Osteoblast (primary cell): Measurements from ENCODE around the gene ALPG. TPM values are rescaled to one million over a fixed set of nuclear protein-coding genes. Genes with fewer than 3 reads are reported as not detected.

Source experiments
- DNase-seq: peaks from one replicate; pipeline ENCODE4 v3.0.0; 2011; ENCODE audit warnings: low spot score, mixed read lengths; ENCODE audit not compliant: insufficient read length; ENCODE audit errors: missing footprints
- H2AFZ ChIP-seq: 2 replicates; pipeline ENCODE4 v1.6.0; 2011; ENCODE audit warnings: mild to moderate bottlenecking, low read length
- H3K27ac ChIP-seq: 2 replicates; pipeline ENCODE4 v1.5.1; 2011; ENCODE audit warnings: mild to moderate bottlenecking, low read depth, low read length, moderate library complexity
- H3K27me3 ChIP-seq: 2 replicates; pipeline ENCODE4 v1.6.0; 2012; ENCODE audit warnings: mild to moderate bottlenecking, control low read depth, inconsistent platforms, low read length, moderate library complexity; ENCODE audit not compliant: insufficient read depth
- H3K36me3 ChIP-seq: 2 replicates; pipeline ENCODE4 v1.5.1; 2011; ENCODE audit warnings: mild to moderate bottlenecking, low read length, control low read depth, moderate library complexity; ENCODE audit not compliant: insufficient read depth
- H3K4me1 ChIP-seq: 2 replicates; pipeline ENCODE4 v1.5.1; 2011; ENCODE audit warnings: mild to moderate bottlenecking, low read length, control low read depth, moderate library complexity; ENCODE audit not compliant: insufficient read depth
- H3K4me2 ChIP-seq: 2 replicates; pipeline ENCODE4 v1.6.0; 2011; ENCODE audit warnings: mild to moderate bottlenecking, low read length; ENCODE audit not compliant: insufficient read depth
- H3K4me3 ChIP-seq: fragments of 200-600 bp; sonication (generic); 3 replicates; pipeline ENCODE4 v1.5.1; 2012; ENCODE audit warnings: mild to moderate bottlenecking, low read length, inconsistent platforms; ENCODE audit not compliant: insufficient read depth
- H3K79me2 ChIP-seq: 2 replicates; pipeline ENCODE4 v1.6.0; 2012; ENCODE audit warnings: mild to moderate bottlenecking, low read length, control low read depth, inconsistent platforms; ENCODE audit not compliant: insufficient read depth
- H3K9me3 ChIP-seq: 2 replicates; pipeline ENCODE4 v1.5.1; 2011; ENCODE audit warnings: low read depth, low read length, control low read depth
- H4K20me1 ChIP-seq: 2 replicates; pipeline ENCODE4 v1.6.0; 2012; ENCODE audit warnings: mild to moderate bottlenecking, low read length, control low read depth; ENCODE audit not compliant: insufficient read depth
- small RNA-seq: library from RNA; depleted of rRNA; stranded (forward); fragments of <200 nt; gene quantifications from one replicate; pipeline ENCODE3, GENCODE V24; 2012
- total RNA-seq: library from RNA; depleted of rRNA; stranded (reverse); fragments of >200 nt; gene quantifications from 2 replicates; pipeline ENCODE4 v1.2.3, GENCODE V29; 2012
- TF ChIP-seq, protein P1 (sequence below): IDR thresholded peaks from 2 replicates; pipeline ENCODE4 v1.5.1; 2011; ENCODE audit warnings: mild to moderate bottlenecking, low read depth, low read length, moderate library complexity; ENCODE audit errors: extremely low read depth

ALPG gene
- total RNA-seq, 1 donor: not detected

DNA sequence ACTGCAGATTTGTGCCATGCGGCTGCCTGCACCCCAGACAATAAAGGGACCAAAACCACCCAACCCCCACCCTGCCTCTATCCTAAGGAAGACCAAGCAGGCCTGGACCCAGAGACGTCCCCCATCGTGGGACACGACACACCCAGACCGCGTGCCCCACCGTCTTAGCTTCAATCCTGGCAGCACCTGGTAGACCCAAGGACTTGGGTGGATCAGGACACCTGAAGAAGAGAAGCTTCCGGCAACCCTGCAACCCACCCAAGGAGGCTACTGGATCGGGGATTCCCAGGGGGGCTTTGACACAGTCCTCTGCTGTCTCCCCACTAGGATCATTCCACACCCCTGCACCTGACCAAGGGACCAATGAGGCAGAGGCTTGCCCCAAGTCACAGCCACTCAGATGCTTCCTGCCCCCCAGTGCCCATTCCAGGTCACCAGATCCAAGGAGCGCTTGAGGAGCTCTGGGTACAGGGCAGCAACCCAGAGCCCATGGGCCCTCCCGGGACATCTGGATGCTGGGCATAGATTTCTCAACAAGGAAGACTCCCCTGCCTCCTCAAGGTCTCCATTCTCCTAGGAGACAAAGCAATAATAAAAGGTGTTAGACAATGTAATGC, 52.9 kb downstream of the ALPG start:
- H3K4me1 ChIP-seq: no peaks in the 10 kb centered on the region
- H3K36me3 ChIP-seq: no peaks in the 10 kb centered on the region
- H3K9me3 ChIP-seq: no peaks in the 10 kb centered on the region
- TF ChIP-seq, protein P1, sequence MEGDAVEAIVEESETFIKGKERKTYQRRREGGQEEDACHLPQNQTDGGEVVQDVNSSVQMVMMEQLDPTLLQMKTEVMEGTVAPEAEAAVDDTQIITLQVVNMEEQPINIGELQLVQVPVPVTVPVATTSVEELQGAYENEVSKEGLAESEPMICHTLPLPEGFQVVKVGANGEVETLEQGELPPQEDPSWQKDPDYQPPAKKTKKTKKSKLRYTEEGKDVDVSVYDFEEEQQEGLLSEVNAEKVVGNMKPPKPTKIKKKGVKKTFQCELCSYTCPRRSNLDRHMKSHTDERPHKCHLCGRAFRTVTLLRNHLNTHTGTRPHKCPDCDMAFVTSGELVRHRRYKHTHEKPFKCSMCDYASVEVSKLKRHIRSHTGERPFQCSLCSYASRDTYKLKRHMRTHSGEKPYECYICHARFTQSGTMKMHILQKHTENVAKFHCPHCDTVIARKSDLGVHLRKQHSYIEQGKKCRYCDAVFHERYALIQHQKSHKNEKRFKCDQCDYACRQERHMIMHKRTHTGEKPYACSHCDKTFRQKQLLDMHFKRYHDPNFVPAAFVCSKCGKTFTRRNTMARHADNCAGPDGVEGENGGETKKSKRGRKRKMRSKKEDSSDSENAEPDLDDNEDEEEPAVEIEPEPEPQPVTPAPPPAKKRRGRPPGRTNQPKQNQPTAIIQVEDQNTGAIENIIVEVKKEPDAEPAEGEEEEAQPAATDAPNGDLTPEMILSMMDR: no peak
- H4K20me1 ChIP-seq: no peaks in the 10 kb centered on the region
- H3K4me2 ChIP-seq: no peak overlapping the region
- H2AFZ ChIP-seq: no peak overlapping the region
- H3K27ac ChIP-seq: no peak overlapping the region
- peak; percentile 65 for DNase-seq
- peaks cover 27% of the 10 kb centered on the region for H3K27me3 ChIP-seq
- no peaks in the 10 kb centered on the region for H3K79me2 ChIP-seq
- no peak overlapping the region for H3K4me3 ChIP-seq

DNA sequence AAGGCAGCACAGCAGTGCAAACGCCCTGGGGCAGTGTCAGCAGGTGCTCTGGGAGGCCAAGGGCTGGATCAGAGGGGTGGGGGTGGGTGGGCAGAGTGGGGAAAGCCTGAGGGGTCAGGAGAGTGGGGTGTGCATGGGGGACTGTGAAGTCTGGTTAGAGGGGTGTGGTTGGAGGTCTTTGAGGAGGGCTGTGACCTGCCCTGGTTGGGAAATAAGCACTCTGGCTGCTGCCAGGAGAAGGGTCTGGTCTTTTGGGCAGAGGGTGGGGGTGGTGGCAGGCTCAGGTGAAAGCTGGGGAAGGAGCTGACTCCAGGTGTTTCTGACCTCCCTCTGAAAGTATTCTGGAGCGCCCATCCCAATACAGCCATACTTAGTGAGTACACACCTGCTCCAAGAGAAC, 53.5 kb downstream of the ALPG start:
- no peaks in the 10 kb centered on the region for H3K4me1 ChIP-seq
- H3K4me2 ChIP-seq: no peak overlapping the region
- H4K20me1 ChIP-seq: no peaks in the 10 kb centered on the region
- no peaks in the 10 kb centered on the region for H3K79me2 ChIP-seq
- H2AFZ ChIP-seq: no peak overlapping the region
- H3K27ac ChIP-seq: no peak overlapping the region
- TF ChIP-seq, protein P1: no peak
- no peak overlapping the region for H3K4me3 ChIP-seq
- H3K36me3 ChIP-seq: no peaks in the 10 kb centered on the region
- H3K27me3 ChIP-seq: peaks cover 27% of the 10 kb centered on the region
- DNase-seq: no peak
- no peaks in the 10 kb centered on the region for H3K9me3 ChIP-seq

Small RNA genes within 50 kb of the gene (small RNA-seq; reads per million reads assigned to genes)
- gene AC068134.4: not detected

Other genes starting within 250 kb of the ALPG start
- not detected in 2 replicates for gene ALPP, start 28.1 kb upstream of the ALPG start, total RNA-seq
- gene ALPI, start 49.3 kb downstream of the ALPG start, total RNA-seq: not detected in 2 replicates
- gene ECEL1, start 81.0 kb downstream of the ALPG start, total RNA-seq: not detected in 2 replicates
- gene PRSS56, start 113.5 kb downstream of the ALPG start, total RNA-seq: not detected in 2 replicates
- gene CHRND, start 119.3 kb downstream of the ALPG start, total RNA-seq: not detected in 2 replicates
- not detected in 2 replicates for gene CHRNG, start 132.8 kb downstream of the ALPG start, total RNA-seq
- gene TIGD1, start 143.7 kb downstream of the ALPG start, total RNA-seq: 5.8 and 6.8 TPM in 2 replicates
- 70.6 and 83.7 TPM in 2 replicates for gene EIF4E2, start 143.8 kb downstream of the ALPG start, total RNA-seq
- 2.4 and 3.6 TPM in 2 replicates for gene EFHD1, start 226.8 kb downstream of the ALPG start, total RNA-seq